ENCODE results near the gene PIGT.
A peak's percentile ranks its signal among the peaks of the same experiment; 100 is the strongest.

Gene PIGT

DNA sequence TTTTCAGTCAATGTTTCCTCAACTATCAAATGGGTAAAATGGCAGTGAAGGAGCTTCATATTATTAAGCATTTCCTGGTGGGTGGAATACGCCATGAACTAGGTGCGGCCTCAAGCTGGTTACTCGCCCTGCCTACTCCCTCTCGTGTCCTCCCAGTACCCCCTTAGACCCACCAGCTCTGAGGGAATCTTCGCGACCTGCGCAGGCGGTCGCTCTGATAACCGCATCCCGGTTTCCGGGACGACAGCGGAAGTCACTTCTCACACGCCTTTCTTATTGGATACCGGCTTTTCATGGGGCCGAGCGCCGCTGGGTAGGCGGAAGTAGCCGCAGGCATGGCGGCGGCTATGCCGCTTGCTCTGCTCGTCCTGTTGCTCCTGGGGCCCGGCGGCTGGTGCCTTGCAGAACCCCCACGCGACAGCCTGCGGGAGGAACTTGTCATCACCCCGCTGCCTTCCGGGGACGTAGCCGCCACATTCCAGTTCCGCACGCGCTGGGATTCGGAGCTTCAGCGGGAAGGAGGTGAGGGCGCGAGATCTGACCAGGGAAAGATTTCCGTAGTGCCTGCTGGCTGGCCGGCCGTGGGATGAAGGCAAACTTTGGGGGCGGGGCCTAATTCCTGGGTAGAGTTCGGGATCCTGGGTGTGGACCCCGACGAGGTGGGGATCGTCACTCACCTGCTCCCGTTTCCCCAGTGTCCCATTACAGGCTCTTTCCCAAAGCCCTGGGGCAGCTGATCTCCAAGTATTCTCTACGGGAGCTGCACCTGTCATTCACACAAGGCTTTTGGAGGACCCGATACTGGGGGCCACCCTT is at the start of gene PIGT:
Gene PIGT, plus strand, starts transcription at position 320 of the 816 bp plus-strand sequence. Its CDS starts 16 bp downstream, at position 336.
- no peak; the same call in 1 of the 2 replicates for TF ChIP-seq CTCF (IDR thresholded peaks at IDR 0.05; ENCODE audit: low read depth, low read length)
- peak; percentile 32 for DNase-seq (ENCODE audit: extremely low read depth, low read depth)

DNA sequence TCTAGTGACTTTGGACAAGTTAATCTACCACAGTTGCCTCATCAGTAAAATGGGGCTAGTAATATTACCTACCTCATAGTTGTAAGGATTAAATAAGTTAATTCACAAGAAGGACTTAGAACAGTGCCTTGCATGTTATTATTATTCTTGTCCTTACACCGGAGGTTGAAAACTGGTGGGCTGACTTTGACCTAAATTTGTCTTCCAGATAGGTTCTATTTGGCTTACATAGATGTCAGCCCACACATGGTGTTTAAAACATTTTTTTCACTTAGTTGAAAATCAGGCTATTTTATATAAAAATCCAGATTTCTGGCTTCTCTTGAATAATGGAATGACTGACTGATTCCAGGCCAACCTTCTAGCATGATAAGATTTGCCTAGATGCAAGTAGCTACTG is 49.7 kb upstream of the PIGT start:
- no peak for TF ChIP-seq CTCF (IDR thresholded peaks at IDR 0.05; ENCODE audit: low read depth, low read length)
- DNase-seq (ENCODE audit: extremely low read depth, low read depth) = no peak

GRCh38 chr20:45366631-45367030 is 49.3 kb upstream of the PIGT start:
- no peak for DNase-seq (ENCODE audit: extremely low read depth, low read depth)
- TF ChIP-seq CTCF (IDR thresholded peaks at IDR 0.05; ENCODE audit: low read depth, low read length) = no peak

DNA sequence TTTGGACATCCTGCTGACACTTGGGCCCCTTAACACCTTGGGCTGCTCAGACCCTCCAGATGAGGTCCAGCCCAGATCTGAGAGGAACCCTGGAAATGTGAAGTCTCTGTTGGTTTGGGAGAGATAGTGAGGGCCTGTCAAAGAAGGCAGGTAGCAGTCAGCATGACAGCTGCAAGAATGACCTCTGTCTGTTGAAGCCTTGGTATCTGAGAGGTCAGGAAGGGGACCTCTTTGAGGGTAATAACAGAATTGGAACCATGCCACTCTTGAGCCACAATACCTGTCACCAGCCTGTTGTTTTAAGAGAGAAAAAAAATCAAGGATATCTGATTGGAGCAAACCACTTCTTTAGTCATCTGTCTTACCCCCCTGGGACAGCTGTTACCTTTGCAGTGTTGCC is 48.8 kb upstream of the PIGT start:
- no peak for DNase-seq (ENCODE audit: extremely low read depth, low read depth)
- no peak for TF ChIP-seq CTCF (IDR thresholded peaks at IDR 0.05; ENCODE audit: low read depth, low read length)

GRCh38 chr20:45368221-45368980 is 47.5 kb upstream of the PIGT start:
- DNase-seq (ENCODE audit: extremely low read depth, low read depth) = no peak
- TF ChIP-seq CTCF (IDR thresholded peaks at IDR 0.05; ENCODE audit: low read depth, low read length) = no peak

- DNase-seq (ENCODE audit: extremely low read depth, low read depth) = no peak
- no peak for TF ChIP-seq CTCF (IDR thresholded peaks at IDR 0.05; ENCODE audit: low read depth, low read length)
Observed at GRCh38 chr20:45370571-45371160, 45.3 kb upstream of the PIGT start.

DNA sequence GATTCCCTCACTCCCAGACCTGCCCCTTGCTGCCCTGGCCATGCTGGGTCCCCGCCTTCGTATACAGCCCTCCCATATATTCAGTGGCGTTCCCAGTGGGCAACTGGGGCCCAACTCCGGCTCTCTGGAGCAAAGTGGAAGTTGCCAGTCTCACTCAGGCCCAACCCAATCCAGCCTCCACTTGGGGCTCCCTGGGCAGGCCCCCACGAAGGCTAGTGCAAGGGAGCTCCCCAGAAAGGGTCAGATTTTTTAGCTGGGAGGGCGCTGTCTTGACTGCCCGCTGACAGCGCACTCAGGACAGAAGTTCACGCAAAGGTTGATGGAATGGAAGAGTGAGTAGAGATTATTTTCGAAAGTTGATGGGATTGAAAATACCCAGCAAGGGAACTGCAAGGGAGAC is 43.7 kb upstream of the PIGT start:
- DNase-seq (ENCODE audit: extremely low read depth, low read depth) = no peak
- TF ChIP-seq CTCF (IDR thresholded peaks at IDR 0.05; ENCODE audit: low read depth, low read length) = no peak

All from AG09319 (cell line).